ENCODE measurements around the gene SYNC. TPM values are rescaled to one million over a fixed set of nuclear protein-coding genes. Genes with fewer than 3 reads are reported as not detected.
A peak's percentile ranks its signal among the peaks of the same experiment; 100 is the strongest.

The SYNC gene
- total and polyA plus RNA-seq, 9 of the 15 experiments (the other 6 are each of a cell fraction or from before 2014, with no cell fraction given), result 0.49 to 1.1 (median 0.87) TPM

DNA sequence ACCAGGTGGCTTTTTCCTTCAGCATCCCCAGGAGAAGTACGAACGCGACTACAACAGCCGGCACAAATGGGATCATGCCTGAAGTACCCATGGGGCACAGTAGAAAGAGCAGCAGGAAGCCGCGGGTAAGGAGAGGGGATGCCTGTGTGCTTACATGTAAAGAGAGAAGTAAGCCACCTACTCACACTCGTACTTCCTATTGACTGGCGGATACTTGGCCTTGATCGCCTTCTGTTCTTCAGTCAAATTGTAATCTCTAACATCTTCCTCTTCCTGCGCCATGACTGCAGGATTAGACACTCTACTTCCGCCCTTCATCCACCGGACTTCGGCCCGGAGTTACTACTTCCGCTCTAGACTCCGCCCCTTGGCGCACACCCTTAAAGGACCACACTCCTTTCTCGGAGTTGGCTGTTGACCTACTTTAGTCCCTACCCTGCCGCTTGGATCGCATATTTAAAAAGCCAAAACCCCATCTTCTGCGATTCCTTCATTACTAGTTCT, 52.3 kb downstream of the SYNC start, which contains the start of gene ZBTB8OS (continued):
- TF ChIP-seq ILK (tag; IDR thresholded peaks at IDR 0.05; ENCODE audit: borderline replicate concordance, low read depth) (no peak), RFX7 (CRISPR knock-in tag; IDR thresholded peaks at IDR 0.05) (no peak), ZBTB40 (IDR thresholded peaks at IDR 0.05) (peak; percentile 98), ZBTB40 (CRISPR knock-in tag; IDR thresholded peaks at IDR 0.05) (no peak), HSF4 (CRISPR knock-in tag; IDR thresholded peaks at IDR 0.05; ENCODE audit: borderline replicate concordance) (no peak), ZNF324 (CRISPR knock-in tag; IDR thresholded peaks at IDR 0.05) (no peak), EWSR1 (IDR thresholded peaks at IDR 0.05; ENCODE audit: borderline replicate concordance, low read depth, partially characterized antibody) (no peak), HNRNPK (IDR thresholded peaks at IDR 0.05; ENCODE audit: low read depth, low read length, poor library complexity, severe bottlenecking) (no peak), ZNF253 (CRISPR knock-in tag; conservative IDR thresholded peaks at IDR 0.05) (no peak), ERF (CRISPR knock-in tag; IDR thresholded peaks at IDR 0.05) (no peak), DMBX1 (CRISPR knock-in tag; IDR thresholded peaks at IDR 0.05; ENCODE audit: borderline replicate concordance) (no peak), KLF16 (IDR thresholded peaks at IDR 0.05) (no peak), ETV6 (IDR thresholded peaks at IDR 0.05; ENCODE audit: borderline replicate concordance in 1 of 2, low read depth in 2 of 2, low read length in 1 of 2) (no peak; a peak in 1 of 4 replicates), ETV6 (CRISPR knock-in tag; IDR thresholded peaks at IDR 0.05; ENCODE audit: borderline replicate concordance) (no peak), ARID1B (IDR thresholded peaks at IDR 0.05) (0 out of 2 replicates have a peak, but pooled peaks have one; percentile 22), ZNF212 (CRISPR knock-in tag; IDR thresholded peaks at IDR 0.05) (no peak), TBP (optimal IDR thresholded peaks at IDR 0.05; ENCODE audit: low read depth, low read length) (peak; percentile 74)
- TF ChIP-seq, protein P1, sequence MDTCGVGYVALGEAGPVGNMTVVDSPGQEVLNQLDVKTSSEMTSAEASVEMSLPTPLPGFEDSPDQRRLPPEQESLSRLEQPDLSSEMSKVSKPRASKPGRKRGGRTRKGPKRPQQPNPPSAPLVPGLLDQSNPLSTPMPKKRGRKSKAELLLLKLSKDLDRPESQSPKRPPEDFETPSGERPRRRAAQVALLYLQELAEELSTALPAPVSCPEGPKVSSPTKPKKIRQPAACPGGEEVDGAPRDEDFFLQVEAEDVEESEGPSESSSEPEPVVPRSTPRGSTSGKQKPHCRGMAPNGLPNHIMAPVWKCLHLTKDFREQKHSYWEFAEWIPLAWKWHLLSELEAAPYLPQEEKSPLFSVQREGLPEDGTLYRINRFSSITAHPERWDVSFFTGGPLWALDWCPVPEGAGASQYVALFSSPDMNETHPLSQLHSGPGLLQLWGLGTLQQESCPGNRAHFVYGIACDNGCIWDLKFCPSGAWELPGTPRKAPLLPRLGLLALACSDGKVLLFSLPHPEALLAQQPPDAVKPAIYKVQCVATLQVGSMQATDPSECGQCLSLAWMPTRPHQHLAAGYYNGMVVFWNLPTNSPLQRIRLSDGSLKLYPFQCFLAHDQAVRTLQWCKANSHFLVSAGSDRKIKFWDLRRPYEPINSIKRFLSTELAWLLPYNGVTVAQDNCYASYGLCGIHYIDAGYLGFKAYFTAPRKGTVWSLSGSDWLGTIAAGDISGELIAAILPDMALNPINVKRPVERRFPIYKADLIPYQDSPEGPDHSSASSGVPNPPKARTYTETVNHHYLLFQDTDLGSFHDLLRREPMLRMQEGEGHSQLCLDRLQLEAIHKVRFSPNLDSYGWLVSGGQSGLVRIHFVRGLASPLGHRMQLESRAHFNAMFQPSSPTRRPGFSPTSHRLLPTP (IDR thresholded peaks at IDR 0.05; ENCODE audit: borderline replicate concordance, extremely low read depth, insufficient read length), result no peak

Data from K562 (cell line).